Stimulated activated CD4-positive, alpha-beta T cell treated with anti-CD3 and anti-CD28 coated beads, TNF-alpha, amount 100 ng/mL, for 4 hours (primary cell): ENCODE measurements around the gene FAM193B.

ENCODE experiments used
- DNase-seq, 3 experiments: peaks; one replicate each; pipeline ENCODE4 v3.0.0-alpha.2; 2020; ENCODE audit warnings: low read depth in 3 of 3

The FAM193B gene

DNA sequence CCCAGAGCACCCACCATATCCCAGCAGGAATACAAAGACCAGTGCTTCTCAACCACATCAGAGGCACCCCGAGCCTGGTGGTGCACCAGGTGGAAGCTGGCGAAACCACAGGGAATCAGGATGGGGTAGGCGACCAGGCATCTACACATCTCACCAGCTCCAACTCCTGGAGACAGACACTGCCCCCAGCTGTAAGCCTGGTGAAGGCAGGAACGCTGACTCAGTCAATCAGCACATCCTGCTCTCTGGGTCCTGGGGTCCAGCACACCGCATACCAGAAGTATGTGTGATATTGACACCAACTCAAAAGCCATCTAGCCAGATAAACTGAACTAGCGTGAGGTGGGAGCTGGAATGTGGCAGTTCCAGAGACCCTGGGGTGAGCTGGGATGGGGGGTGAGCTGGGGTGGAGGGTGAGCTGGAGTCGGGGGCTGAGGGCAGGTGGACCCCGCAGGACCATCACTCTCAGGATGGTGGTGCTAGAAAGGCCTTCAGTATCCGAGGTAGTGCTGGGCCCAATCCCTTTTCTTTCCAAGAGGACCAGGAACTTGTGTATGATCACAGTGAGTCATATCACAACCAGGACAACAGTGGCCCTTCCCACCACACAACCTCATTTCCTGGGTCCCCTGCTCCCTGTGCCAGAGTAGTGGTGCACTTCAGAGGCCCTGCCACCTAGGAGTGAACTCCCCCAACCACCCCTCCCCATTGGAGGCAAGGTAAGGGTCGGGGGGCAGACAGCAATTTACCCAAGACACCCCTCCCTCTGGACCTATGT lies 83.4 kb downstream of the FAM193B start:
- no peak for DNase-seq
